Measurements from ENCODE around the gene TTLL1.

TTLL1 gene

DNA sequence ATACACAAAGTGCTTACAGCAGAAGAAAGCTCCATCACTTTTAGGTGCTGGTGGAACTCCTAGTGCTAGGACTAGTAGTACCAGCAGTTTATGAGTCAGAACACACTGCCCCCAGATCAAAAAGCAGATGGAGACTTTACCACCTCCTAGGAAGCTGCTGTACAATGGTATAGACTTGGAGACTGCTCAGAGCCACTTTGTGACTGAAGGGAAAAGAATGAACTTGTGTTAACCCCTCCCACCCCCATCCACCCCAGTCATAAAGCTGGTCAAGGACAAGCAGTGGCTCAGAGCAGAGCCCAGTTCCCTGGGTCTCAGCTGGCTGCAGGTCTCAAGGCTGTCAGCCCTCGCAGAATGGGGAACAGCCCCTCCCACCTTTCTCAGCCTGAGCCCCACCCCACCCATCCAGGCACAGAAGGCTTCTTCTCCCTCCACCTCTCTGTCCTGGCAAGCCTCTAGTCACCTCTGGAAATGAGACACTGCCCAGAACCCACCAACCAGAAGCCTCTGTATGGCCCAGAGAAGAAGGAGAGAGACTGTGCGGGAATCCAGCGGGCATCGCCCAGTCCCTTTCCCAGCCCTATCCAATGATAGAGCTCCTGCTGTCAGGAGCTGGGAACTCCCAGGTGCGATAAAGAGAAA, 98.1 kb downstream of the TTLL1 start:
- no peak for DNase-seq

DNA sequence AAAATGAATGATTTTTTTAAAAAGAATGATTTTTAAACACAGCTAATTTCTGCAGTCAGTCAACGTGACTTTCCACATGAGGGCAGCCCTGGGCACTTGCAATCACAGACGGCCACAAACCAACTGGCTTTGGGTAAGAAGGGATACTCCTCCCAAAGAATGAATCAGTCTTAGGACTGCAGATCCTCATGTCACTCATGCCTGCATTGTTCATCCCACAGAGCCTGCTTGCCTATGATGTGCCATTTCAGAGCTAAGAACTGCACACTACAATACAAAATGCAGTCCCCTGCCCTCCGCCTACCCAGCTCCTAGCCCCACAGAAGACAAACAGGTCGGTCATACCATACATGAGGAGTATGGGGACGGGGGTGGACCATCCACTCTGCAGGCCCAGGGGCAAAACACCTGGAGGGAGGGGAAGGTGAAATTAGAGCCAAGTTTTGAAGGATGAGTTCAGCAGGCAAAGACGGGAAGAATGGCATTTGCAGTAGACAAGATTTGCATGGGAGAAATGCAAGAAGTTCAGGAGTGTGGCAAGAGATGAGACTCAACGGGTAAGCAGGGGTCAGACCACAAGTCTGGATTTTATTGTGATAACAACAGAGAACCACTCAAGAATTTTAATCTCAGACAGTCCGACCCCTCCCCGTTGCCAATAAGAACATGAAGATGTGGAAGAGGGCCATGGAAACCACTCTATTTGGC, 98.9 kb downstream of the TTLL1 start:
- no peak for DNase-seq

Data from activated CD4-positive, CD25-positive, alpha-beta regulatory T cell (primary cell).